HG03575 (cell line): ENCODE results near the gene NECTIN2.
"Not testable (repeated sequence)": the region's sequence is repeated elsewhere in the genome, so short reads cannot be mapped to it uniquely, and the experiment has no call there.

Experiments
- ATAC-seq: cut with Tn5 transposase; IDR thresholded peaks from one replicate; pipeline ENCODE4 v1.9.1; 2021; ENCODE audit not compliant: unreplicated experiment, insufficient number of reproducible peaks, low FRiP score; ENCODE audit errors: extremely low read depth

NECTIN2 gene

DNA sequence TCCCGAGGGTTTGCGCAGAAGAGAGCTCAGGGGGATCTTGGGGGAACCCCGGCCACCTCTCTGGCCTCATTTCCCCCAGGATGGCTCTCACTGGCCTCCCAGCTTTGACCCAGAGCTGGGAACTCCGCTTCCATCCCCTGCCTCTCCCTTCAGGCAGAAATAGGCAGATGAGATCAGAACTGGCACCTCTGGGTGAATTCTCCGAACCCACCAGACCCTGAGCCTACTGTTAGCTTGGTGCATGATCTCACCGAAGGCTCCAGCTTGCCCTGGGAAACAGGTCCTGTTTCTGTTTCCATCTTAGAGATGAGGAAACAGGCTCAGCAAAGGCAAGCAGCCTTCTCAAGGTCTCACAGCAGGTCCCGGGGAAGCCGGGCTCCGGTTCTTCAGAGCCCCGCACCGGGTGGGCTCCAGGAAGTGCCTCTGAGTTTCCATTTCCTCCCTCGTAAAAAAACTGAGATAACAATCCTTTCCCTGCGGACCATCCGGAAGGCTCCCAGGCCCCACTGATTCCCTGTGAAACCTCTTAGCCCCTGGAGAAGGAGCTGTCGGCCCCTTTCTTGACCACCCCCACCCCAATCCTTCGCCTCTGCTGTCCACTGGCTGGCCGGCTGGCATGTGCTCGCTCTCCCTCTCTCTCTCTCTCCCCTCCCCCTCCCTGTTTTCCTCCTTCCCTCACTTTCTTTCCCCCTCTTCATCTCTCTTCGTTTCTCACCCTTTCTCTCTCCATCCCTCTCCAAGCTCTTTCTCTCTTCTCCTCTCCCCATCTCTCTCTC is 2.1 kb downstream of the NECTIN2 start:
- no peak for ATAC-seq

DNA sequence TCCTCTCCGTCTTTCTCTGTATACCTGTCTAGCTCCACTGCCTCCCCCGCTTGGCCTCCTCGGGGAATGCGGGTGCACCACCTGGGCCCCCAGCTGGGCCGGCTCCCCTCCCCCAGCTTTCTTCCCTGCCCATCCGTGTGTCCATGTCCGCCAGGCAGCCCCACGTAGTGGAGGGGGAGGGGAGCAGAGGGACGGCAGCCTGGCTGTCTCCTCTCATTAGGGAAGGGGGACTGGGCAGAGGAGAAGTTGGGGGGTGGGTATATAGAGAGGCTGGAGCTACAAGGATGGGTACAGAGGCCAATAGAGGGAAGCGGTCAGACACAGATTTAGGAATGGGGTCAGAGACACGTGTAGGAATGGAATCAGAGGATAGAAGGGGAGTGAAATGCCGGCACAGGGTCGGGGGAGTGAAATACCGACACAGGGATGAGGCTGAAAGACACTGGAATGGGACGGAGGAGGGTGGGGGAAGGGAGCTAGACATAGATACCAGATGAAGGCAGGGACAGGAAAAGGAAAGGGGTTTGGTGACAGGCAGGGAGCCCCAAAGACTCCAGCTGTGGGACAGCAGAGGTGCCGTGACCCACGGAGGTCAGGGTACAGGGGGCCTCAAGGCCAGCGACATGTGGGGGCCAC is 2.8 kb downstream of the NECTIN2 start:
- no peak for ATAC-seq

DNA sequence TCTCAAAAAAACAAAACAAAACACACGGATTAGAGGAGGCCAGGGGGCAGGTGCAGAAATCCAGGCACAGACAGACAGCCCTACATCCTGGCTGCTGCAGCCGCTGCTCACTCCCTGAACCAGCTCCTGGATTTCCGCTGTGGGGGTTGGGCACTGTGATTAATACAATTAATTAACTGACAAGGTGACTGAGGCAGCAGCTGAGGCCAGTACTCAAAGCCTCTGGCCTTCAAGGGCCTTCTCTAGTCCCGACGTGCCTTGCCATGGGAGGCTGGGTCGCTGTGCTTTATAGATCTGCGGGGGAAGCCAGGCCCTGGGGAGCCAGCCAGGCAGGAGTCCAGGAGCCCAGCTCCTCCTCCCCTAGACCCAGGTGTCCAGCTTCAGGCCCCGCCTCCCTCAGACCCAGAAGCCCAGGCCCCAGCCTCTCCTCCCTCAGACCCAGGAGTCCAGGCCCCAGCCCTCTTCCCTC is 4.6 kb downstream of the NECTIN2 start:
- no peak for ATAC-seq

DNA sequence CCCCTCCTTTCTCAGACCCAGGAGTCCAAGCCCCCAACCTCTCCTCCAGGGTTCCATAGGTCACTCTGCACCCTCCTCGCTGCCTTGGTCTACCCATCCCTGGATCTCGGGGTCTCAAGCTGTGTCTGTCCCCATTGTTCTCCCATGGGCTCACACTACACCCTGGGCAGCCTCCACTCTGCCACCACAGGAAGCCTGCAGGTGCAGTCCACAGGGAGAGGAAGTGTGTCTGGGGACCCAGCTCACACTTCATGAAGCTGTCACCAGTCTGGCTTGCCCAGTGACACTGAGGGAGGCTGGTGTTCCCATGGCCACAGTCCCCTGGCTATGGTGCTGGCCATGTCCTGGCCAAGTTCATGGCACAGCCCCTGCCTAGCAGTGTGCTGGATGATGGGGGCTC is 5.3 kb downstream of the NECTIN2 start:
- ATAC-seq, result no peak

DNA sequence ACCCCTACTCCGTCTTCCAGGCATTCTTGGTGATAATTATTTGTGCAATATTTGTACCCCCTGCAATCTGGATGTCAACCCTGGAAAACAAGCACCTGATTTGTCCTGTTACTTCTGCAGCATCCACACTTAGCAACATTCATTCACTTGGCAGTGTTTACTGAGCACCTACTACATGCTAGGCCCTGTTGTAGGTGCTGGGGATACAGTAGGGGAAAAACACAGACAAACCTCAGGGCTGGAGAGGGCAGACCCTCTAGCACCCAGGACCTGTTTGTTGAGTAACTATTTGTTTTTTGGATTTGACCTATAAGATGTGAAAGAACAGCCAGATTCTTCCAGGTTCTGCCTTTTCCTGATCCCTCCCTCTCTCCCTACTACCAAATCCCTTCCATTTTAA is 9.5 kb downstream of the NECTIN2 start:
- ATAC-seq, result no peak

DNA sequence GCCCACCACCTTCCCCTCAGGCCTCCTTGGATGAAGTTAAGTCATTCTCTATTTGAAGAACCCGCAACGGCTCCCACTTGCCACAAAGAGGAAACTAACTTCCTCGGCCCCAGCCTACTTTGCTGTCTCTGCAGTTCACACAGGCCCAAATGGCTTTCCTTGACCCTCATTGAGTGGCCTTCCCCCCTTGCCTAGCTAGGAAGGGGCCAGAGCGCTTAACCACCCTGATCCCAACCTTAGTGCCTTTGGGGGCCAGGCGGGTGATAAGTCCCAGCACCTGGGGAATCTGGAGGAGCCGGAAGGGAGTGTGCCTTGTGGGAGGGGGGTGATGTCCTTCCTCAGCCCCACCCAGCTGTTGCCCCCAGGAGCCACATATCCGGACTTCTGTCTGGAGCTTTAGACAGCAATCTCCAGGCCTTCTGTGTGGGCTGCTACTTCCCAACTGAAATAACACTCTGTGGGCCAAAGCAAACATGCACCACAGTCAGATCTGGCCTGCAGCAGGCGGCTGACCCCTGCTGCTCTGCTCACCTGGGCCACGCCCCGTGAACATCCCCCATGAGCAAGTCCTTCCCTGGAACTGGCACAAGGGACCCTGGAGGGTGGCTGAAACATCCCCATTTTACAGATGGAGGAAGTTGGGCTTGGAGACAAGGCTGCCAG is 10.5 kb downstream of the NECTIN2 start:
- no peak for ATAC-seq

DNA sequence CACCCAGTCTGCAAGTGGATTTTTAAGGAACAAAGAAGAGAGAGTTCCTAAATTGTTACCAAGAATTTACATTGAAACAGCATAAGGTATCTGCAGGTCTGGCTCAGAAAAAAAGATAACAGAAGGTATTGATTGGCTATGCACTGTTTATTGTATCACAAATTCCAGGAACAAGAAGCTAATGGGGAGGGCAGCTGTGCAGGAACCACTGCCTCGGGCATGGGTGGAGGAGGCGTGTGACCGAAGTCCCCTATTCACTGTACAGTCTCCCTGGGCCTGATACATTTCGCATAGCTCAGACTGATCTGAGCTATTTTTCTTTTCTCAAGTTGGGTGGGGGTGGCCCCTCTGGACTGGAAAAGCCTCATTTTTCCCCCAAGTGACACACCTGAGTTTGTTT is 11.7 kb downstream of the NECTIN2 start:
- no peak for ATAC-seq

DNA sequence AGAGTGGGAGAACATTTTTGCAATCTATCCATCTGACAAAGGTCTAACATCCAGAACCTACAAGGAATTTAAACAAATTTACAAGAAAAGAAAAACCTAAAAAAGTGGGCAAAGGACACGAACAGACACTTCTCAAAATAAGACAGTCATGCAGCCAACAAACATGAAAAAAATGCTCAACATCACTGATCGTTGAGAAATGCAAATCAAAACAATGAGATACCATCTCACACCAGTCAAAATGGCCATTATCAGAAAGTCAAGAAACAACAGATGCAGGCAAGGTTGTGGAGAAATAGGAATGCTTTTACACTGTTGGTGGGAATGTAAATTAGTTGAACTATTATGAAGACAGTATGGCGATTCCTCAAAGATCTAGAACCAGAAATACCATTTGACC is 15.5 kb downstream of the NECTIN2 start:
- ATAC-seq, result not testable (repeated sequence)

DNA sequence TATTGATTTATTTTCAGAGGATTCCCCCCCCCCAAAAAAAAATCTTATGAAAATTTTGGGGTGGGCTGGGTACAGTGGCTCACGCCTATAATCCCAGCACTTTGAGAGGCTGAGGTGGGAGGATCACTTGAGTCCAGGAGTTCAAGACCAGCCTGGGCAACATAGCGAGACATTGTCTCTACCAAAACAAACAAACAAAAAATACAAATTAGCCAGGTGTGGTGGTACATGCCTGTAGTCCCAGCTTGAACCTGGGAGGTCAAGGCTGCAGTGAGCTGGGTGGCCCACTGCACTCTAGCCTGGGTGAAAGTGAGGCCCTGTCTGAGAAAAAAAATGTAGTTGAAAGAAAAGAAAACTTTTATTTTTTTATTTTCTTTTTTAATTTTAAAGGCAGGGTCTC is 17.9 kb downstream of the NECTIN2 start:
- ATAC-seq, result no peak

DNA sequence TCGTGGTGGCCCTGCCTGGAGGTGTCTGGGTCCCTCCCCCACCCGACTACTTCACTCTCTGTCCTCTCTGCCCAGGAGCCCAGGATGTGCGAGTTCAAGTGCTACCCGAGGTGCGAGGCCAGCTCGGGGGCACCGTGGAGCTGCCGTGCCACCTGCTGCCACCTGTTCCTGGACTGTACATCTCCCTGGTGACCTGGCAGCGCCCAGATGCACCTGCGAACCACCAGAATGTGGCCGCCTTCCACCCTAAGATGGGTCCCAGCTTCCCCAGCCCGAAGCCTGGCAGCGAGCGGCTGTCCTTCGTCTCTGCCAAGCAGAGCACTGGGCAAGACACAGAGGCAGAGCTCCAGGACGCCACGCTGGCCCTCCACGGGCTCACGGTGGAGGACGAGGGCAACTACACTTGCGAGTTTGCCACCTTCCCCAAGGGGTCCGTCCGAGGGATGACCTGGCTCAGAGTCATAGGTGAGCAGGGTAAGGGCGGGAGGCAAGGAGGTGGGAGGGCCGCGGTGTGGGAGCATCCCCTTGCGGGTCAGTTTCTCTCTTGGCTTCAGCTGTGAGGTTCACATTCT is 19.2 kb downstream of the NECTIN2 start:
- ATAC-seq, result no peak

DNA sequence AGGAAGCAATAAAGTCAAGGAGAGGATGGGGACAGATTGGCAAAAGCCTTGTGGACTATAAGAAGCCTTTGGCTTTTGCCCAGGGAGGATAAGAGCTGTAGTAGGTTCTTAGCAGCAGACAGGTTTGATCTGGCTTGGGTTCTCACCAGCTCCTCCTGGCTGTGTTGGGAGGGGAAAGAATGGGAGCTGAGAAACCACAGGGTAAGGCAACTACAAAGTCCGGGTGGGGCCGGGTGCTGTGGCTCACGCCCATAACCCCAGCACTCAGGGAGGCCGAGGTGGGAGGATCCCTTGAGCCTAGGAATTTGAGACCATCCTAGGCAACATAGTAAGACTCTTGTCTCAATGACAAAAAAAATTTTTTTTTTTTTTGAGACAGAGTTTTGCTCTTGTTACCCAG is 20.6 kb downstream of the NECTIN2 start:
- no peak for ATAC-seq

DNA sequence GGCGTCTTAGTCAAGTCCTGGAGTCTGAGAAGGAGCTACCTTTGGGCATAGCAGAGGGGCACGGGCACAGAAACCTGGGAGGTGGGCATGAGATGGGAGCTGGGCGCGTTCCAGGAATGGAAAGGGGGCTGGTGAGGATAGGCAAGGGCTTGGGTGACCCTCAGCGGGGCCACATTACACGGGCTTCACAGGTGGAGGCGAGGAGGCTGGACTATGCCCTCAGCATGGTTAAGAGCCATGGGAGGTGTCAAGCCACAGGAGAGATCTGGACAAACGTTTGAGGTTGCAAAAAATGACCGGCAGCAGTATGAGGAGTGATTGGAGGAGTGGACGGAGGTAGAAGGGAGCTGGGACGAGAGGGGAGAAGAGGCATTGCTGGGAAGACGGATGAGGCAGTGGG is 21.5 kb downstream of the NECTIN2 start:
- ATAC-seq, result no peak

DNA sequence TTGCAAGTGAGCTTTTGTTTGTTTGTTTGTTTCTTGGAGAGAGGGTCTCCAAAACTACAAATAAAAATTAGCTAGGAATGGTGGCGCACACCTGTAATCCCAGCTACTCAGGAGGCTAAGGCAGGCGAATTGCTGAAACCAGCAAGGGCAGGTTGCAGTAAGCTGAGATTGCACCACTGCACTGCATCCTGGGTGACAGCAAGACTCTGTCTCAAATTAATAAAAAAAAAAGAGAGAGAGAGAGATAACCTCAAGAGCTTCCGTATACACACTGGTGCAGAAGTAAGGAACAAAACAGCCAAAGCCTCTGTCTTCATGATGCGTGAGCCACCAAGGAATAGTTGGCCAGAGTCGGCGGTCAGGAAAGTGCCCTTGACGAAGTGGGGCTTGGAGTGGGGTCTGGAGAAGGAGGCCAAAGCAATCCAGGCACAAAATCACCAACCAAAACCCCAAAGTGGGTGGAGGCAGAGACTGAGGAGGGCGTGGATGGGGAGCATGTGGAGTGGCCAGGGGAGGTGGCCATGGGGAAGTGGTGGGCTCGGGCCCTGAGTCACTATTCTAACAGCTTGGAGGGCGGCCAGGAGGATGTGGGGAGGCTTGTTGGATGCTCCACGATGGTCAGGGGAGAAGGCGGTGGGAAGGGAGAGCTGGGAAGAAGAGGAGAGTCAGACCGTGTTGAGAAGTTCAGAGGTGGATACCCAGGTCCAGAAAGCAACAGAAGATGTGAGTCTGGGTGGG is 23.8 kb downstream of the NECTIN2 start:
- no peak for ATAC-seq

DNA sequence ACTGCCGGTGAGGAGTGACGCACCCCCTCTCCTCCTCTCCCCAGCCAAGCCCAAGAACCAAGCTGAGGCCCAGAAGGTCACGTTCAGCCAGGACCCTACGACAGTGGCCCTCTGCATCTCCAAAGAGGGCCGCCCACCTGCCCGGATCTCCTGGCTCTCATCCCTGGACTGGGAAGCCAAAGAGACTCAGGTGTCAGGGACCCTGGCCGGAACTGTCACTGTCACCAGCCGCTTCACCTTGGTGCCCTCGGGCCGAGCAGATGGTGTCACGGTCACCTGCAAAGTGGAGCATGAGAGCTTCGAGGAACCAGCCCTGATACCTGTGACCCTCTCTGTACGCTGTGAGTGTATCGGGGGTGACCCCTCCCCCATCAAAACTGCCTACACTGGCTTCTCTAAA is 25.7 kb downstream of the NECTIN2 start:
- no peak for ATAC-seq

DNA sequence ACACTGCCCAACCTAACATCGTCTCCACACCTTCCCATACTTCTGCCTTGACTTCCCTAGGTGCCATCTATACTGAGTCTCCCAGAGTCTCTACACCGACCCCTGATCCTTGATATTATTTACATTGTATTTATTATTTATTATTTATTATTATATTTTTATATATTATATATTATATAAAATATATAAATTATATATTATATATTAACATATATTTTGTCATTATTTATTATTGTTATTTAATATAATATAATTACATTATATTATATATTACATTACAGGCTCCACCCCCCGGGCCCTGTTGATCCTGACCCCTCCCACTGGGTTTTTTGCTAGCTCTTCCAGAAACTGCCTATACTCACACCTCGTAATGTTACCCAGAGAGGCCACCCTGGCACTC is 26.6 kb downstream of the NECTIN2 start:
- ATAC-seq, result no peak

DNA sequence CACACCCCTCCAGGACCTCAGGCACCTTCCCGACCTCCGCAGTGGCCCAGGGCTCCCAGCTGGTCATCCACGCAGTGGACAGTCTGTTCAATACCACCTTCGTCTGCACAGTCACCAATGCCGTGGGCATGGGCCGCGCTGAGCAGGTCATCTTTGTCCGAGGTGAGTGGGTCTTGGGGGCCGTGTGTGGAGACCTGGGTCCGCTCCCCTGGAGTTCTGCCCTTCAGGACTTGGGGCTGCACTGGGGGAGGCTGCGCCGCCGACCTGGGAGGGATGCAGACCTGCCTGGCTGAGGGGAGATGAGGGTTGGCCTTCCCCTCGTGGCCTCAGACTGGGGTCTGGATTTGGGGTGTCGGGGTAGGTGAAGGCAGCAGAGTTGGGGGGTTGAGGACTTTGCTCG is 28.2 kb downstream of the NECTIN2 start:
- ATAC-seq, result no peak

DNA sequence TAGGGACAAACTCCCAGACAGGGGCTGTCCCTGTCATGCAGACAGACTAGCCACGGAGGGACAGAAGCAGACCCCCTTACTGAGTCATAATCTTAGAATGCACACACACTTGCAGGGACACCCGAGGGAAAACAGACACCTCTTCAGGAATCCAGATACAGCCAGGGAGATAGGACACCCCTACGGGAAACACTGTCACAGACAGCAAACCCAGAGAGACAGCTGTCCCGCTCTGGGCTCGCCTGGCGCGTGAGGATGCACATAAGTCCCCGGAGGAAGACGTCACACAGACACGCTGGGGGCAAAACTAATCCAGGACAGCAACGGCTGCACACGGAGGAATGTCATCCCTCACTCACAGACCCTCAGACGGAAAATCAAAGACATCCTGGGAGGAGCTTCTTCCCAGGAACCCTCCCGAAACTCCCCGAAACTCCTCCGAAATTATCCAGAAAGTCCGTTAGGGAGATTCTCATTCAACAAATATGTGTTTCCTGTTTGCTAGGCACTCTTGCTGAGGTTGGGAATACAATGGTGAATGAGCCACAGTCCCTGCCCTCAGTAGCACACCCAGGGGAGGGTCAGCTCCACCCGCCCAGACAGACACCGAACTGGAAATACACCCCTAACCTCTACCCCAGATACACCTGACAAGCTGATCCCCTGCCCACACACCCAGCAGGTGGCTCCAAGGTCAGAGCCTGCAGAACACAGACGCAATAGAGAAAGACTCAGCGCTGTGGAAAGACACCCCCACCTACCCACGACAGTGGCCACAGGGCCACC is 29.8 kb downstream of the NECTIN2 start:
- no peak for ATAC-seq

DNA sequence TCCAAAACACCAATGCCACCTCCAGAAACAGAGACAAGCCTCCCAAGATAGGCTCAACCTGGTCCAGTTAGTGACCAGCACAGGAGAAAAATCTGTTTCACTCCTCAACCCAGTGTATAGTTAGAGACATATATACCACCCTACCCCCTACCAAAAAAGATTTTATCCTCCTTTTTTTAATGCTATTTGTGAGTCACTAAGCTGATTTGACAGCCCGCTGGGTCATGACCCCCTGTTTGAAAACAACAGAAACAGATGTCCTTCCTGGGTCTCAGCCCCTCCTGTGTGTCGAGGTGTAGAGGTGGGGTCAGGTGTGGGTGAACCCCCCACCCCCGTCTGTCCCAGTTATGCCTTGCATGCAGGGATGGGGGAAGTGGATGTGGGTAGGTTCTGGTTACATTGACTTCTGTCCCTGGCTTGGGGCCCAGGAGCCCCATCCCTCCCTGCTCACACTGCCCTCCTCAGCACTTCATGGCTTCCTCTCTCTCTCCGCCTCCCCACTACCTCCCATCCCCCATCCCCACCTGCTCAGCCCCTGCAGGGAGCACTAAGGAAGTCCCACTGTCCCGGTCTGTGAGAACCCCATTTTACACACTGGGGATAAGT is 30.9 kb downstream of the NECTIN2 start:
- no peak for ATAC-seq
